Neural progenitor cell (in vitro differentiated cells): ENCODE data around the gene MAB21L4. TPM values are rescaled to one million over a fixed set of nuclear protein-coding genes. Genes with fewer than 3 reads are reported as not detected.

Source experiments
- DNase-seq: peaks from one replicate; pipeline ENCODE4 v3.0.0-alpha.2; 2016; ENCODE audit warnings: low spot score
- H2AFZ ChIP-seq: fragments of 200-600 bp; sonication (generic); replicated peaks from 2 replicates; pipeline ENCODE4 v1.6.1; 2016; ENCODE audit warnings: antibody characterized with exemption
- H3F3A ChIP-seq: fragments of 200-600 bp; sonication (generic); 2 replicates; pipeline ENCODE4 v1.6.1; 2016; ENCODE audit warnings: antibody characterized with exemption, low read depth
- H3K27ac ChIP-seq: fragments of 200-600 bp; sonication (generic); 2 replicates; pipeline ENCODE4 v1.5.1; 2016; ENCODE audit warnings: mild to moderate bottlenecking
- H3K27me3 ChIP-seq: fragments of 200-600 bp; sonication (generic); 2 replicates; pipeline ENCODE4 v1.6.1; 2016; ENCODE audit warnings: mild to moderate bottlenecking, moderate library complexity
- H3K36me3 ChIP-seq: fragments of 200-600 bp; sonication (generic); 2 replicates; pipeline ENCODE4 v1.5.1; 2016
- H3K4me1 ChIP-seq: fragments of 200-600 bp; sonication (generic); 2 replicates; pipeline ENCODE4 v1.6.1; 2016; ENCODE audit warnings: mixed run types
- H3K4me2 ChIP-seq: fragments of 200-600 bp; sonication (generic); 2 replicates; pipeline ENCODE4 v1.6.1; 2016
- H3K4me3 ChIP-seq: fragments of 200-600 bp; sonication (generic); 2 replicates; pipeline ENCODE4 v1.5.1; 2016
- H3K79me2 ChIP-seq: fragments of 200-600 bp; sonication (generic); 2 replicates; pipeline ENCODE4 v1.6.1; 2016; ENCODE audit warnings: low read depth
- H3K9ac ChIP-seq: fragments of 200-600 bp; sonication (generic); 2 replicates; pipeline ENCODE4 v1.6.1; 2016
- H3K9me3 ChIP-seq: fragments of 200-600 bp; sonication (generic); 2 replicates; pipeline ENCODE4 v1.5.1; 2016; ENCODE audit warnings: low read depth
- H4K20me1 ChIP-seq: fragments of 200-600 bp; sonication (generic); 2 replicates; pipeline ENCODE4 v1.6.1; 2016; ENCODE audit warnings: low read depth
- H3K27ac Mint-ChIP-seq: 3 replicates; pipeline ENCODE4 v1.8.0; 2021; ENCODE audit warnings: mixed read lengths
- H3K27me3 Mint-ChIP-seq: 2 replicates; pipeline ENCODE4 v1.8.0; 2022; ENCODE audit warnings: low read depth, mild to moderate bottlenecking, inconsistent platforms, moderate library complexity, mixed read lengths; ENCODE audit not compliant: insufficient read depth
- H3K36me3 Mint-ChIP-seq: 3 replicates; pipeline ENCODE4 v1.8.0; 2021; ENCODE audit warnings: mixed read lengths
- H3K4me1 Mint-ChIP-seq: 3 replicates; pipeline ENCODE4 v1.8.0; 2021; ENCODE audit warnings: mixed read lengths
- H3K4me3 Mint-ChIP-seq: 3 replicates; pipeline ENCODE4 v1.8.0; 2021; ENCODE audit warnings: mild to moderate bottlenecking, moderate library complexity, mixed read lengths
- H3K9me3 Mint-ChIP-seq: 3 replicates; pipeline ENCODE4 v1.8.0; 2020; ENCODE audit warnings: mixed read lengths
- CTCF ChIP-seq: fragments of 200-600 bp; sonication (generic); IDR thresholded peaks from 2 replicates; pipeline ENCODE4 v1.5.1; 2017; ENCODE audit warnings: antibody characterized with exemption, mild to moderate bottlenecking
- EZH2 ChIP-seq: fragments of 200-600 bp; sonication (generic); IDR thresholded peaks from 2 replicates; pipeline ENCODE4 v1.6.1; 2017; ENCODE audit warnings: antibody characterized with exemption, mild to moderate bottlenecking, moderate library complexity
- EZH2phosphoT487 ChIP-seq: fragments of 200-600 bp; sonication (generic); IDR thresholded peaks from 2 replicates; pipeline ENCODE4 v1.6.1; 2017; ENCODE audit warnings: antibody characterized with exemption
- total RNA-seq: library from RNA; depleted of rRNA; stranded (reverse); fragments of >200 nt; gene quantifications from 2 replicates; pipeline ENCODE4 v1.2.3, GENCODE V29; 2015; ENCODE audit warnings: low replicate concordance

Gene MAB21L4
- total RNA-seq, 1 donor from 2014 or later, result not detected

- Histone ChIP-seq H3K36me3 (no peaks in the 10 kb centered on the region), H4K20me1 (no peaks in the 10 kb centered on the region), H3K27me3 (no peaks in the 10 kb centered on the region), H3K27ac (no peak overlapping the region), H2AFZ (no peak overlapping the region), H3F3A (no peaks in the 10 kb centered on the region), H3K9me3 (no peaks in the 10 kb centered on the region), H3K79me2 (no peaks in the 10 kb centered on the region), H3K4me3 (no peak overlapping the region), H3K4me2 (no peak overlapping the region), H3K4me1 (no peaks in the 10 kb centered on the region), H3K9ac (no peak overlapping the region)
- no peak for DNase-seq
- no peak overlapping the region for H3K27ac Mint-ChIP-seq
- no peak overlapping the region for H3K4me3 Mint-ChIP-seq
- peaks cover 10% of the 10 kb centered on the region for H3K4me1 Mint-ChIP-seq
- TF ChIP-seq EZH2phosphoT487 (no peak), EZH2 (no peak)
- H3K9me3 Mint-ChIP-seq, result no peaks in the 10 kb centered on the region
- H3K36me3 Mint-ChIP-seq, result no peaks in the 10 kb centered on the region
- no peaks in the 10 kb centered on the region for H3K27me3 Mint-ChIP-seq
Observed at GRCh38 chr2:240872317-240873097, 23.4 kb downstream of the MAB21L4 start.

GRCh38 chr2:240871071-240871958 lies 24.6 kb downstream of the MAB21L4 start:
- no peaks in the 10 kb centered on the region for H3K27me3 Mint-ChIP-seq
- DNase-seq, result no peak
- Histone ChIP-seq H3K79me2 (no peaks in the 10 kb centered on the region), H3K27me3 (no peaks in the 10 kb centered on the region), H3F3A (no peaks in the 10 kb centered on the region), H3K9ac (no peak overlapping the region), H3K9me3 (no peaks in the 10 kb centered on the region), H4K20me1 (no peaks in the 10 kb centered on the region), H3K27ac (no peak overlapping the region), H3K36me3 (no peaks in the 10 kb centered on the region), H3K4me2 (no peak overlapping the region), H3K4me3 (no peak overlapping the region), H2AFZ (no peak overlapping the region), H3K4me1 (no peaks in the 10 kb centered on the region)
- H3K4me3 Mint-ChIP-seq, result no peak overlapping the region
- TF ChIP-seq EZH2phosphoT487, result no peak
- no peak for TF ChIP-seq EZH2
- no peak for TF ChIP-seq CTCF
- H3K36me3 Mint-ChIP-seq, result no peaks in the 10 kb centered on the region
- peak overlapping the region; percentile 93 for H3K27ac Mint-ChIP-seq
- H3K4me1 Mint-ChIP-seq, result peaks cover 10% of the 10 kb centered on the region
- no peaks in the 10 kb centered on the region for H3K9me3 Mint-ChIP-seq

GRCh38 chr2:240869956-240870875 lies 25.7 kb downstream of the MAB21L4 start:
- Histone ChIP-seq H3K9ac (no peak overlapping the region), H3F3A (no peaks in the 10 kb centered on the region), H3K4me1 (no peaks in the 10 kb centered on the region), H3K27me3 (no peaks in the 10 kb centered on the region), H3K4me2 (no peak overlapping the region), H3K36me3 (no peaks in the 10 kb centered on the region), H4K20me1 (no peaks in the 10 kb centered on the region), H3K4me3 (no peak overlapping the region), H3K79me2 (no peaks in the 10 kb centered on the region), H2AFZ (no peak overlapping the region), H3K27ac (no peak overlapping the region), H3K9me3 (no peaks in the 10 kb centered on the region)
- Mint-ChIP-seq H3K36me3 (no peaks in the 10 kb centered on the region), H3K4me1 (peaks cover 10% of the 10 kb centered on the region), H3K4me3 (no peak overlapping the region), H3K9me3 (no peaks in the 10 kb centered on the region), H3K27me3 (peaks cover 3% of the 10 kb centered on the region), H3K27ac (no peak overlapping the region)
- TF ChIP-seq EZH2phosphoT487, result no peak
- no peak for TF ChIP-seq EZH2
- no peak for TF ChIP-seq CTCF
- no peak for DNase-seq
